Activated CD4-positive, CD25-positive, alpha-beta regulatory T cell treated with anti-CD3 and anti-CD28 coated beads, Interleukin-2, amount 50 U/mL, for 24 hours (primary cell): ENCODE data around the gene ASB11.

Experiments used
- ATAC-seq, 2 donors: fragments of 150-1000 bp; cut with Tn5 transposase; one replicate each; pipeline ENCODE4 v1.10.0; 2021; ENCODE audit warnings: mild to moderate bottlenecking in 1 of 2, moderate library complexity in 1 of 2

The ASB11 gene, protein sequence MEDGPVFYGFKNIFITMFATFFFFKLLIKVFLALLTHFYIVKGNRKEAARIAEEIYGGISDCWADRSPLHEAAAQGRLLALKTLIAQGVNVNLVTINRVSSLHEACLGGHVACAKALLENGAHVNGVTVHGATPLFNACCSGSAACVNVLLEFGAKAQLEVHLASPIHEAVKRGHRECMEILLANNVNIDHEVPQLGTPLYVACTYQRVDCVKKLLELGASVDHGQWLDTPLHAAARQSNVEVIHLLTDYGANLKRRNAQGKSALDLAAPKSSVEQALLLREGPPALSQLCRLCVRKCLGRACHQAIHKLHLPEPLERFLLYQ

GRCh38 chrX:15315509-15315908, at the start of gene ASB11:
TSS of gene ASB11 (minus strand) at chrX:15315640. CDS start at chrX:15315605, 35 bp downstream.
- ATAC-seq, result no peak

DNA sequence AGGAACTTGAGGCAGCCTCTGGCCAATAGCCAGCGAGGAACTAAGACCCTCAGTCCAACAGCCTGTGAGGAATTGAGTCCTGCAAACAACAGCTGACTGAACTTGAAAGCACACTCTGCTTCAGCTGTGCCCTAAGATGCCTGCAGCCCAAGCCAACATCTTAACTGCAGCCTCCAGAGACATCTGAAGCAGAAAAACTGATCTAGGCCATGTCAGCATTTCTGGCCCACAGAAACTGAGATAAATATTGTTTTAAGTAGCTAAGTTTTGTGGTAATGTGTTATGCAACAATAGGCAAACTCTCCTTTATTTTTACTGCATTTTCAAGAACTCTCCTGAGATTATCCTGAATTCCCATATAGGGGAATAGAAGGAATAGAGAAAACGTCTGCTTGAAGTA, 44.3 kb upstream of the ASB11 start:
- ATAC-seq, result no peak

DNA sequence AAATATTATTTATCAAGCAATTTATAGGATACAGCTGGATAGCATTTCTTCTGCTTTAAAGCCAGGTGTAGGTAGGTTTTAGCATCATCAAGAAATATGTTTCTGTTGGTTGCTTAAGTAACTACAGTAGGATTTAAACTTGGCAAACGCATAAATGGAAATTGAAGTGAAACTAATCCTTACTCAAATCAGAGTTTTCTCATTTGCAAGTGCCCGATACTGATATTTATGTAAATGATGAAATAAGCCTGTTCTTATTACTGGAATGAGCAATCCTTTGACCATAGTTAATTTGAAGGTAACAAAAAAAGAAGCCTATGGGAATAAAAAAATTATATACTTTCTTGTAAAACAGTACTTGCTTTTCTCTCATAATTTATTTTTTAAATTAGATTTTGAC, 43.1 kb upstream of the ASB11 start:
- no peak for ATAC-seq

GRCh38 chrX:15356444-15356843, 41.0 kb upstream of the ASB11 start:
- no peak for ATAC-seq

DNA sequence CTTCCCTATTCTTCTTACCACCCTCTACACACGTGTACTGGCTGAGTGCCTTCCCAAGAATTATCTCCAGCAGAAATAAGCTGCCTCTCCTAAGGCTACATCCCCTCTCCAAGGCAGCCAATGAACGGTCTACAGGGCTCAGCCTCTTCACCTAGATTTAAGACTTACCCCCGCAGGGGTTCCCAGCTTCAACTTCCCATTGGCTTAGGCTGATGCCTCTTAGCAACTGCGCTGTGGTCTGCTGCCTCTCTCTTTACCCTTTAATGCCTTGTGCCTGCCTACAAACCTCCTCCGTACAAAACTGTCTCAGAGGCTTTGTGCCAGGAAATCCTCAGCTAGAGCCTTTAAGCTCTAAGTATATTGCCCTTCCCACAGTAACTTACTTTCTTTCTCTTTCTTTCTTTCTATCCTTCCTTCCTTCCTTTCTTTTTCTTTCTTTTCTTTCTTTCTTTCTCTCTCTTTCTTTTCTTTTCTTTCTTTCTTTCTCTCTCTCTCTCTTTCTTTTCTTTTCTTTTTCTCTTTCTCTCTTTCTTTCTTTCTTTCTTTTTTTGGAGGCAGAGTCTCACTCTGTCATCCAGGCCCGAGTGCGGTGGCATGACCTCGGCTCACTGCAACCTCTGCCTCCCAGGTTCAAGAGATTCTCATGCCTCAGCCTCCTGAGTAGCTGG, 35.0 kb upstream of the ASB11 start:
- no peak for ATAC-seq

DNA sequence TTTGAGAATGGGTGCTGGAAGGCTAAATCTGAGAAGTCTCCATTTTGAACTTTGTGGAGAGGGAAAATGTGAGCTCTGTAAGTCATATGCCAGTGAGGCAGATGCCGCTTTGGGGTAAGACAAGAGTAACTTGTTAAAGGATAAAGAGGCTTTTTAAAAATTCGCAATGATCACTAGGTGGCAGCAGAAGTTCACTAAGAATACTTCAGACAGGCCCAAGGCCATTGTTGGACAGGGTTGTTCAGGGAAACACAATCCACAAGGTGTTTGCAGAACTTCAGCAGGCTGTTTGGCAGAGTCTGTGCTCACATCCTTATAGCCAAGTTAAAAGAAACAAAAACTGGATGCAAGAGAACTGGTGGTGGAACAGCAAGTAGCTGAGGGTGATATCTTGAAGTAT, 33.6 kb upstream of the ASB11 start:
- no peak for ATAC-seq

DNA sequence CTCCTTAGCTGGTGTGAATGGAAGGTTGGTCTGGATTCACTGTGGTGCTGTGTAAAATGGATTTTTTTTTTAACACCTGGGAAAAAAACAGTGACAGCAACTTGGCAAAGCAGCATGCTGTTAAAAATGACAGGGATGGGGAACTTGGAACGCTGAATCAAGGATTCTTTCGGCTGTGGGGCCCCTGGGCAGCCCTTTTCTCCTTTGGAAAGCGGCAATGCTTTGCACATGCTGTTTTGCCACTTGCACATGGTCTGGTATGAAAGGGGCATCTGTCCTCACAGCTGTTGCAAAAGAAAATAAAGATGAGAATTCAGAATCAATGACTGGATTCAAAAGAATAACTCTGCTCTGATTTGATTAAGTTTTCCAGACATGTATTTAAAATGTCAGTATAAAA, 30.5 kb upstream of the ASB11 start:
- no peak for ATAC-seq

GRCh38 chrX:15344106-15344505, 28.7 kb upstream of the ASB11 start:
- no peak for ATAC-seq

DNA sequence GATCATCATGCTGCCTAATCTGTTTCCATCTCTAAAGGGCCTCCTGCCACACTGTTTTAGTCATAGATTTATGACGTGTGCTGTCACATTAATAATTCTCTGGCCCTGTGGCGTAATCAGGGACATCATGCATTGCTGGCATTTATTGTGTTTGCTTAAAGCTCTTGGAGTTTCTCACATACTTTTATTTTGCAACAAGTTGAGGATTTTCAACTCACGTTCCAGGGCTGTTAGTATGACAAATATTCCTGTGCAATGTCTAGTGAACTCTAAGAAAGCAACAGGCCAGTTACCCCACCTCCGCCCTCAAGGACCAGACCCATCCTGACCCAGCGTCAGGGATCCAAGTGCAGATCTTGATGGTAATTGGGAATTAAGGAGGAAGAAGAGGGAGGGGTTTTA, 27.6 kb upstream of the ASB11 start:
- ATAC-seq, result no peak

- no peak for ATAC-seq
Measured at GRCh38 chrX:15340867-15341266, 25.4 kb upstream of the ASB11 start.

GRCh38 chrX:15336023-15336413, 20.6 kb upstream of the ASB11 start:
- ATAC-seq, result peak in 1 of 2 donors; percentile 6

DNA sequence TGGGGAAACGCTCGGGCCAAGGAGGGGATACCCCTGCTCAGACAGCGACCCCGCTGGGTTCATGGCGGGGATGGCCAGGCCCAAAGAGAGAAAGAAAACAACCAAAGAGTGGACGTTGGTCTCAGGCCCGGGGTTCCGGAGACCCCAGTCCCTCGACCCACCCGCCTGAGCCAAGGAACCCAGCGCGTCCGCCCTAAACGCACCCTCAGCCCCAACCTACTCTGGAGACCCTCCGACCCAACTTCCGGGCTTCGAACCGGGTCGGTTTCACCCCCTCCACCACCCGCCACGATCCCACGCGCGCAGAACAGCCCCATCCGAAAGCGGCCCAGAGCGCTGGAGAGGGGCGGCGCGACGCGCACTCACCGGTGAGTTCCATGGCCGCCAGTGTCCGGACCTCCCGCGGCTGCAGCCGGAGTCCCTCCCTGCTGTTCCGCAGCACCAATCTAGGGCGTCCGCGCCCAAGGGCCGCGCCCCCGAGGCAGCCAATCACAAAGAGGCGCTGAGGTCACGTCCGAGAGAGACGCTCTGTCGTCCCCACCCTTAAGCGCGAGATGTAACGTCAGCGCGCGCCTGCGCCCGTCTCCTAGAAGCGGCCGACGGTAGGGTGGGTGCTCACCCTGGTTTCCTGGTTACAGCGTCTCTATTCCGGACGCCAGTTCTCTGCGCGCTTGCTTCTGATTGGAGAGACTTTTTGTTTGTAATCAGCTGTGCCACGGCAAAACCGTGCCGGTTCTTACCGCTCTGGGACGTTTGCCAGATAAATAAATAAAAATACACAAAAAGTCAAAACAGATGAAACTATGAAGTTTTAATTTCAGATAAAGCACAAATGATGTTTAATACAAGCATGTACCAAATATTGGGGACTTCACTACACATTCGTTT, 19.9 kb upstream of the ASB11 start, which contains the start of gene PIGA:
Gene PIGA, minus strand, starts transcription at position 389 of the 888 bp plus-strand sequence. CDS start 3,593 bp downstream, outside the sequence.
- ATAC-seq, result peak; percentile 97 to 98

GRCh38 chrX:15334561-15334960, 19.1 kb upstream of the ASB11 start:
- ATAC-seq, result no peak

DNA sequence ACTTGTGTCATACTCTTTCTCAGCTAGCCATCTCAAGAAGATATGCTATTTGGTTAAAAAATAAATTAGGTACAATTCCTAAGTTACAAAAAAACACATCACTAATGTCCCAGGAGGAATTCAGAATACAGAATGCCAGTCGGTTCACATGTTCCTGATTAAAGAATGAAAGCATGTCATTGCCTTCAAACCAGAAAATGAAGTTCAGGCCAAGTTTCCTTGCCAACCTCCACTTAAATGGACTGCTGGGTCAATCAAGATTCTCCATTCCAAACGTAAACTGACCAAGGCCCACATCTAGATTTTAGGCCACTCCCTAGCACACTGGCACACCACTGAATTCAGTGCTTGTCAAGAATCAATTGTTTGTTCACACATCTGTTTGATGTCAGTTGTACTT, 13.4 kb upstream of the ASB11 start:
- ATAC-seq, result no peak

DNA sequence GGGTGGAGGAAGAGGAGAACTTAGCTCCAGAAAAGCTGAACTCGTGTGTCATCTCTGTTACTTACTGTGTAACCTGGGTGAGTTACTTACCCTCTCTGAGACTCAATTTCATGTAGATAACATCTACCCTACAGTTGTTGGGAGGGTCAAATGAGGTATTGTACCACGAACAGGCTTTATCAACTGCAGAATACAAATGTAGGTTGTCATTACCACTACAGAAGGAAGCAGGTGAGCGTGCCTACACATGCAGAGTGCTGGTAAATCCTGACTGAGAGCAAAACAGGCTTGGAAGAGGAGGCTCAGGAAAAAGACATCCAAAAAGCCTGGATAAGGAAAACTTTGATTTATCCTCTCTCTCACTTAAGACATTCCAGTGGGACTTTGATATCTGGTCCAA, 12.7 kb upstream of the ASB11 start:
- ATAC-seq, result no peak

- no peak for ATAC-seq
Measured at GRCh38 chrX:15322472-15322871, 7.0 kb upstream of the ASB11 start.

GRCh38 chrX:15322072-15322471, 6.6 kb upstream of the ASB11 start:
- no peak for ATAC-seq

DNA sequence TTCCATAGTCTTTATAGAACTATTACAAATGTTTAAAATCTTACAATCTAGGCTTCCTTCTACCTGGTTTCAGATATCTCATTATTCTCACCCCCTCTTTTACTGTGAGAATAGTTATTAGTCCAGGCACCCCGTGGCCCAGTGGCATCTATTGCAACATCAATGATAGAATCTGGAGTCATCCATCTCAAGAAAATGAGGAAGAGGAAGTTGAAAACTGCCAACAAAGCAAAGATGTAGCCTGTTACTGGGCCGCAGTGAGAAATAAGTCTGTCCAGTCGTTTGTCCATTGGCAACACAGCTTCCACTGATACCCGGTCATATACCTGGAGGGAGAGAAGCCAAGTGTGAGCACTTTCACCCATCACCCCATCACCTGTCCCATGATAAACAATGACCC, 6.0 kb upstream of the ASB11 start:
- ATAC-seq, result no peak

GRCh38 chrX:15320297-15320696, 4.9 kb upstream of the ASB11 start:
- ATAC-seq, result no peak

DNA sequence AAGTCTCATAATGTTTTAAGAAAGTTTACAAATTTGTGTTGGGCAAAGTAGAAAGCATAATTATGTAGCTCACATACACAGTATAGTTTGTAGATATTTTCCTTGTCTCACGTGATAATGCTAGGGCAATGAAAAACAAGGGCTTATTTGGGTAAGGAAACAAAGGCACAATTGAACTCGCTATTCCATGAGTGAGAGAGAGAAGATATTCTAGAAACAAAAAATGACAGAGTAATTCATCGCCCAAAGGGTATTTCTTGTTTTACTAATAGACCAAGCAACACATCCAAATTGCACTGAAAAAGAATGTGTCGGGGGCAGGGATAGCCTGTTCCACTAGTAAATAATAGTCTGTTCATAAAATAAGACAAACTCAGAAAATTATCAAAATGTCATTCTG, 3.6 kb upstream of the ASB11 start:
- no peak for ATAC-seq

DNA sequence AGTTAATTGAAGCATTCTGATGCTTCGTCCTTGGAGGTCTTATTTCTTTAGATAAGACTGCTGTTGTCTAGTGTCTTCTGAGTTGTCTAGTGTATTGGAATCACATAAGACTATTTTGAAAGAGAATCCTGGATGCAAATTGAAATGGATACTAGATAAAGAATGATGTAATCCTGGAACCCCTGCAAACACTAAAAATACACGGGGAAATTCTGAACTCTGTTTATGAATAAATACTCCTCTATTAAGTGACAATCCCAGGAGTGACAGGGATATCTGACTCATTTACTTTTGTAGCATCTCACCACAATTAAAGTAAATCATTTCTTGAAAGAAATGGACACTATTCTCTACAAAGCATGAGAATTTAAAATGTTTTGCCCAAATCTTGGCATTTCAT, 968 bp downstream of the ASB11 start:
- ATAC-seq, result no peak

GRCh38 chrX:15311119-15311518, 4.3 kb downstream of the ASB11 start:
- no peak for ATAC-seq

- ATAC-seq, result no peak
Measured at GRCh38 chrX:15310117-15310516, 5.3 kb downstream of the ASB11 start.
